GM19239 (cell line): Measurements from ENCODE around the gene WASF3.

ENCODE experiments used
- DNase-seq: peaks from one replicate; pipeline ENCODE4 v3.0.0; 2011; ENCODE audit warnings: low spot score; ENCODE audit not compliant: insufficient read length
- FAIRE-seq: peaks from 2 replicates; lab custom pipeline; 2011; peaks lifted over from hg19 to GRCh38; lab: Jason Lieb, UNC

Gene WASF3

DNA sequence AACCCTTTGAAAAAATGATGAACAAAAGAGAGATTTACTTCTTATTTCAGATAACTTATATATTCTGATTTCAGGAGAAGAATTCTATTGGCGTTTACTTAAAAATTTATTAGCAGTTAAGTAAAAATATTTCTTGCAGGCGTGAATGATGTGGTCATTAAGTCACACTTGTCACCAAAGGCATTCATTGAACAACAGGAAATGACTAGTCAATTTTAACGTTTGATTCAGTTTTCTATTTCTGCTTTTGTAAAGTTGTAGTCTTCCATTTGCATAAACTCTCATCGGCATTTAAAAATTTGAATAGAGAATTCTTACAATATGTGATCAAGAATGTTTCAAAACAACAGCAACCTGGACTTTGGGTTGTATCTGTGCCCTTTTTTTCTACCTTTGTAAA, 119.7 kb downstream of the WASF3 start:
- DNase-seq = no peak
- FAIRE-seq = no peak

DNA sequence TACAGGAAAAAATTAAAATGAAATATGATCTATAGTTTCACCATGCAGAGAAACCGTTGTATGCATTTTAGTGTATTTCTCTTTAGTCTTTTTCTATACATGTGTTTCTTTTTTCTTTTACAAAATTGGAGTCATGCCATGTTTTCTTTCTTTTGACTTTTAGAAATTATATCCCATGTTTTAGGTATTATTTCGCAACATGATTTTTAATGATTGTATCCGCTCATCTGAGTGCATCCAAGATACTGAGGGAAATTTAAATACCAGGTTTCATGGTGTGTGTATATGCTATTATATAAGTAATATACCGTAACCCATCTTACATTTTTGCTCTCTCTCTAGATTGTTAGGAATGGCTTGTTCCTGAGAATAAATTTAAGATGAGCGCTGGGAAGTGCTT, 120.8 kb downstream of the WASF3 start:
- FAIRE-seq (no peak), DNase-seq (no peak)

DNA sequence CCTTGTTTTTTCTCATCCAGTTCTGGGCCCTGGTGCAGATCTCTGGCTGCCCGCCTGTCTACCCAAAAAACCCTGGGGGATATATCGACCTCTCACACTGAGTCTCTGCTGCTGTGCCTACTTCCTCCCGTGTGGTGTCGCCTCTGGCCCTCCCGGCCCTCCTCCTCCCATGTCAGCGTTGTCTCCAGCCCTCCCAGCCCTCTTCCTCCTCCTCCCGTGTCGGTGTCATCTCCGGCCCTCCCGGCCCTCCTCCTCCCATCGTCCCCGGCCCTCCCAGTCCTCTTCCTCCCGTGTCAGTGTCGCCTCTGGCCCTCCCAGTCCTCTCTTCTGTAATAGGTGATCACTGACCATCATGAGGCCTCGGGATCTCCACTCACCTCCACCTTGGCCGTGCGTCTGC, 121.3 kb downstream of the WASF3 start:
- DNase-seq = no peak
- no peak for FAIRE-seq

DNA sequence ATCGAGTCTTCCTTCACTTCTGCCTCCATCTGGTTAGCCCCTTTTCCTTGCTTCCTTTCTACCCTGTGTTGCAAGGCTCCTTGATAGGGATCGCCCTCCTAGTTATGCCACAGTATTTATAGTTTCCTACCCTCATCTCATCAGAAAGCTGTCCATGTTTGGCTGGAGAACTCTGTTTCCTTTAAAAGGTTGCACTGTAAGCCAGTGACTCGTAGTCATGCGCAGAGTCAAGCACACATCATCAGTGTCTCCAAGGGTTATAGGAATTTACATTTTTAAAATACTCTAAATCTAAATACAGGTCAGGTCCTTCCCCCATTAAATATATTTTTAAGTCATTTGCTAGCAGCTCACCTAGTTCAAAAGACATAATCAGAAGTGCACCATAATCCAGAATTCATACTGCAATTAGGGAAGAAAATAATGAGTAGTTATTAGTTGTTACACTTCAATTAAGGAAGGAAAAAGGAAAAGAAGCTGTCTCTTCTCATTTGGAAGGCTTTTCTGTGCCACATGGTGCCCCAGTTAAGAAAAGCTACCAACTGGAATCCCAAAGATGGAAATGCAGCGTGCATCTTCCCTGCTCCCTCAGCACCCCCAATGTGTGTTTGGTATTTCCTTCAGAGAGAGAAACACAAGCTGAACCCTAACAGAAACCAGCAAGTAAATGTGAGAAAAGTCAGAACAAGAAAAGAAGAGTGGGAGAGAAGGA, 122.1 kb downstream of the WASF3 start:
- FAIRE-seq (no peak), DNase-seq (no peak)

DNA sequence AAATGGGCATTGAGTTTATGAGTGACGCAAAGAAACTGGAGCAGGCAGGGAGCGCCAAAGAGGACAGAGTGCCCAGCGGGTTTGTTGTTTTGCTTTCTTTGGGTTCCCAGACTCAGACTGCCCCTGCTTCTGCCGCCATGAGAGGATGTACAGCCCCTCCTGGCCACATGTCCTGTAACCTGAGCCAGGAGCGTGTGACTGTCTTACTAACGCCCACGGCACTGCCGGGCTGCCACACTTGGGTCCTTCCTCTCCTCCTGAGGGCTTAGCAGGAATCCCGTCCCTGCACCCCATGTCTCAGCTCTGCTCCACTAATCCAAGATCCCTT, 122.6 kb downstream of the WASF3 start:
- FAIRE-seq (no peak), DNase-seq (no peak)

DNA sequence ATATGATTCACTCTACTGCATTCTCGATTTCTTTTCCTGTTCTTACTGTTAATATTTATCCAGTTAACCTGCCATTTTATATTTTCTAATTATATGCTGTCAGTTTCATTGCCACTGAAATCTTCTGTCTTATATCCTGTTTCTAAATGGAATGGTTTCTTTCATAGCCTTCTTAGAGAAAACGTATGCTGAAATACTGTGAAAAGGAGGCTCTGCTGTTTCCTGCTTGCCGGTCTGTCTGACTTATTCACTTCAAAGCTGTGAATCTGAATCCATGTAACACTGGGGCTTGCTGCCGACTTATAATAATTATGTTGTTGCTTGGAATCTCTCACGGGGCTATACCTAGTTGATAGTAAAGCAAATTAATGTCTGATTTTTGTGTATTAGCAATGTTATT, 123.1 kb downstream of the WASF3 start:
- no peak for FAIRE-seq
- DNase-seq = no peak

DNA sequence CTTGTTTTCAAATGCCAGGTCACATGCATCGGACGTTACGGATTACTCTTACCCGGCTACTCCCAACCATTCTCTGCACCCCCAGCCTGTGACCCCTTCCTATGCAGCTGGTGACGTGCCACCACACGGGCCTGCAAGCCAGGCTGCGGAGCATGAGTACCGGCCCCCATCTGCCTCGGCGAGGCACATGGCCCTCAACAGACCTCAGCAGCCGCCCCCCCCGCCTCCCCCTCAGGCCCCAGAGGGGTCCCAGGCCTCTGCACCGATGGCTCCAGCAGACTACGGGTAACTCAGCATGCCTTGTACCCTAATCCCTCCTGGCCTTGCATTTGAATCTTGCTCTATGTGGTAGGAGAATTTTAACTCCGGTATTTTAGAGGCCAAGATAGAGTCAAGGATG, 123.6 kb downstream of the WASF3 start:
- FAIRE-seq = no peak
- no peak for DNase-seq

DNA sequence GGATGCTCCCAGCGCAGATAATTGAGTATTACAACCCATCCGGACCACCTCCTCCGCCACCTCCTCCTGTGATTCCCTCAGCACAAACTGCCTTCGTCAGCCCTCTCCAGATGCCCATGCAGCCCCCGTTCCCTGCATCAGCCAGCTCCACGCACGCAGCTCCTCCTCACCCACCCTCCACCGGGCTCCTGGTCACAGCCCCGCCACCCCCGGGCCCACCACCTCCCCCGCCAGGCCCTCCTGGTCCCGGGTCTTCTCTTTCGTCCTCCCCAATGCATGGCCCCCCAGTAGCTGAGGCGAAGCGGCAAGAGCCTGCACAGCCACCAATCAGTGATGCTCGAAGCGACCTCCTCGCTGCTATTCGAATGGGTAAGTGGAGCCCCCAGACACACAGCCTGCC, 125.1 kb downstream of the WASF3 start:
- DNase-seq = no peak
- FAIRE-seq = no peak

DNA sequence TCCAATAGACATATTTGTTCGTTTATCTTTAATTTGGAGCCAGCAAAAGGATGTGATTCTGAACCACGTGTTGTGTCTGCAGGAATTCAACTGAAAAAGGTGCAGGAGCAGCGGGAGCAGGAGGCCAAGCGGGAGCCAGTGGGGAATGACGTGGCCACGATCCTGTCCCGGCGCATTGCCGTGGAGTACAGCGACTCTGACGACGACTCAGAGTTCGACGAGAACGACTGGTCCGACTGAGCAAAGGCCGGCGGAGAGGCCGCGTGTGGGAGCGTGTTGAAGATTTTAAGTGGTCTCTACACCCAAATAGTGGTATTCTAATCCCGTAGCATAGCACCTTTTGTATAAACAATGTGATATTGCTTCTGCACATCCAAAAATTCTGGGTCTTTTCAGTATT, 128.1 kb downstream of the WASF3 start:
- no peak for DNase-seq
- no peak for FAIRE-seq

DNA sequence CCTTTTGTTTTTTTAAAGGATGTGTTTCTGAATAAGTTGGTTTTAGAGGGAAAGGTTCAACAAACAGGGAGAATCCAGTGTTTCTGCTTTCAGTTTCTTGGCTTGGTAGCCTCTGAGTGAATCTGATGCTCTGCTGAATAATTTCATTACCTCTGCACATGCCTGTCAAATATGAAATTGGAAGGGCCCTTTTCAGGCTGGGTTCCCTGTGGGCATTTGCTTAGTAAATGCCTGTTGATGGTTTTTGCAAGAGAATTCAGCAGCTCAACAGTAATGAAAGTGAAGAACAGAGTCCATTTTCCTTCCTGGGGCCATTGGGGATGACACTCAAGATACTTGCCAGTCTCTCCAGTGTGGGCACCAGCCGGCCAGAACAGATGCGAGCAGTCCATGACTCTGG, 128.8 kb downstream of the WASF3 start:
- no peak for DNase-seq
- FAIRE-seq = no peak

DNA sequence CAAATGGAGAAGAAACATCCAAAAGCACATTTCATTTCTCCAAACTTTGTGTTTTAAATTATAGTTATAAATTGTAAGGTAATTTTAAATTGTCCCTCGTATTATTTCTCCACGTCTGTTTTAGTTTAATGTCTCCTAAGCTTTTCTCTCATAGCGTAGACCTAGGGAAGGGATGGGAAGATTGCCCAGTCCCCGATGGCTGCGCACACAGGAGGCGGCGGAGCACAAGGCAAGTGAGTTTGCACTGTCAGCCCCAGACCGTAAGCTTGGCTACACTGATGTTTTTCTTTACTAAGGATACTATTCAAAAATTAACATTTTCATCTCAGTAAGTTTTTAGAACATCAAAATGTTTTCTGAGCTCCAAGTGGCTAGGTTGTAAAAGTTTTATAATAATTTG, 130.8 kb downstream of the WASF3 start:
- FAIRE-seq (no peak), DNase-seq (no peak)

DNA sequence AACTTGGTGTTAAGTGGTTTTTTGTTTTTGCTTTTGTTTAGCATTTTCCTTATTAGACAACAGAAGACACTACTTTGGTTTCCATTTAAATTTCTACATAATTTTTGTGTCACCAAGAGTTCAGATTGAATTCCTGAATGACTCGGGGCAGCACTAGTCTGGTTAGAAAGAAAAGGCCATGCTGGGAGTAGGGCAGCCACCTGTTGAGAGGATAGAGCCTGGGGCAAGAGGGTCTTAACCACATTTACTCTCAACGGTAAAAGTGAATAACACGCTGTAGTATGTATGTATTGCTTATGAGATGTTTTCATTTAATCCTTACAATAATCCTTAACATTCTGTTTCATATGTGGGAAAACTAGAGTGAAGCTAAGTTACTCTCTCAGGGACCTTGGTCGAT, 131.5 kb downstream of the WASF3 start:
- no peak for DNase-seq
- no peak for FAIRE-seq

DNA sequence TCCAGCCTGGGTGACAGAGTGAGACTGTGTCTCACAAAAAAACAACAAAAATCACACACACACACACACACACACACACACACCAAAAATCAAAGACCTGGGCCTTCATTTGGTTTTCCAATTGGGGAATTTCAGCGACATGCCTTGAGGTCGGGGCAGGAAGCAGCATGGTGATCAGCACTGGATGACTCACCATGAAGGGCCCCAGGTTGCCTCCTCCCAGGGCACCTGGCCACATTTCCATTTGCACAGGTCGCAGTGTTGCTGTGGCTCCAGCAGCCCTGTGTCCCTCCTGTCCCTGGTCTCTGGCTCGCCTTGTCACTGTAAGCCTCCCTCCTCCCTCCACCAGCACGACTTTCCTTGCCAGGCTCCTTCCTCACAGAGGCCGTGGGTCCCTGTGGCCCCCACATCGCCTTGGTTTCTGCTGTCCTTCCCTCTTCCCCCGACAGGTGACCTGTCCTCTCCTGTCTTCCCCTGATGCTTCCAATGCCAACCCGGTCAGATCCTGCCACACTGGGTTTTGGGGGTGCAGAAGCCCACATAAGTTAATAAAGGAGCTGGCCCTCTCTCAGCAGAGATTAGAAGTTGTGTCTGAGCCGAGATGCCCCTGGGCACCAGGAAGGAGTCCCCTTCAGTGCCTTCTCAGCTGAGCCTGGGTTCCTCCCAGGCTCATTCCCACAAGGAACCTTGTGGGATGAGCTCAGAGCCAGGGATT, 136.4 kb downstream of the WASF3 start:
- FAIRE-seq (no peak), DNase-seq (no peak)

DNA sequence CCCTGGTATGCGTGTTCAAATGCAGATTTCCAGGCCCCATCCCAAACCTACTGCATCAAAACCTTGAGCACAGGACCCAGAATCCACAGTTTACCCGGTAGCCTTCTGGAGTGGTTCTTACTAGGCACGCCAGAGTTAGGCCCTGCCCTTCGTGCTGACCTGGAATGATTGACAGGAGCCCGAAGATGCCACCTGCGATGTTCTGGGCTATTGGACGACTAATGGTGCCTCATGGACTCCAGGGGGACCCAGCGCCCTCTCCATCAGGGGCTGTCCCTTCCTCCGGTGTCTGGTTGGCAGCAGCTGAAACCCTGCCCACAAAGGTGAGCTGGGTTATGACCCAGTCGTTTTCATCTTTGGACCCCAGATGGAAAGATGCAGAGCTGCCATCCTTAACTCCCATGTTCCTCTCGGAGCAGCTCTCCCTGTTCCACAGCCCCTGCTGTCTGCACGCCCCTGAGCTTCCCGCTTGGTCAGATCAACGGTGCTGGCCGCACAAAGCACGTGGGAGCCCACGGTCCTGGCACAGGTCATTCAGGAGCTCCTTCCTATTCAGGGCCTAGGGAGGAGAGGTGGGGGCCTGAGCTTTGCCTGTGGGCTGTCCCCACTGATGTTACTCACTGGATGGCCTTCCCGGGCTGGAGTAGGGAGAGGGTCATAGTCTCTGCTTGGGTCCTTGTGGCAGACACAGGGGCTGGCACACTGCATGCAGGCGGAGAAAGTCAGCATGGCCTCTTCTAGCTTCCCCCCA, 137.3 kb downstream of the WASF3 start:
- DNase-seq = no peak
- FAIRE-seq = no peak

DNA sequence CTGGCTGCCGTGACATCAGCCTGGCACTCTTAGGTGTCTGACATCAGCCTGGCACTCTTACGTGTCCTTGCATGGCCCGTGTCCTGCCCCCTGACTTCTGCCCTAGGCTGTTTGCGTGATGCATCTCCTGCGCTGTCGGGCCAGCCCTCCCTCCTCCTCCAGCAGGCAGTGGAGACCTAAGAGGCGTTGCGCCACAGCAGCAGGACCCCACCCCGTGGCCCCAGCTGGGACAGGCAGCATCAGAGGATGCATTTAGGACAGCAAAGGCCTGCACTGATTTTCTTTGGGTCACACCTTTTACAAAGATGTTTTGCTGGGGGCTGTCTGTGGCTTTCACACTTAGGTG, 137.8 kb downstream of the WASF3 start:
- FAIRE-seq (no peak), DNase-seq (no peak)

DNA sequence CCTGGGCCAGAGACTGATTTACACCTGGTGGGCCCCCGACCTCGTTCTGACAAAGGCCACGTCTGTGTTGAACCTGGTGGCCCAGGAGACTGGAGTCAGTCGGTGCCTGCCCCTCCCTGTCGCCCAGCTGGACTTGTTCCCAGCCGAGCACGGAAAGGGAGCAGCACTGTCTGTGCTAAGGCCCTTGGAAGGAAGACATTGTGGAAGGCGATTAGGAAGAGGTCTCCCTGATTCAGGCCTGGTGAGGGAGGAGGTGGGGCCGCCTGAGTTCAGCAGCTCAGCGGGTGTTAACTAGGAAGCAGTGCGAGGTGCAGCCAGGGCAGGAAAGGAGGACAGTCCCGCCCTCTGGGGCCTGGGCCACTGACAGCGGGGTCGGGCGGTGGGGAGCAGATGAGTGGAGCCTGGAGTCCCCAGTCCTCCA, 138.4 kb downstream of the WASF3 start:
- FAIRE-seq = no peak
- no peak for DNase-seq

DNA sequence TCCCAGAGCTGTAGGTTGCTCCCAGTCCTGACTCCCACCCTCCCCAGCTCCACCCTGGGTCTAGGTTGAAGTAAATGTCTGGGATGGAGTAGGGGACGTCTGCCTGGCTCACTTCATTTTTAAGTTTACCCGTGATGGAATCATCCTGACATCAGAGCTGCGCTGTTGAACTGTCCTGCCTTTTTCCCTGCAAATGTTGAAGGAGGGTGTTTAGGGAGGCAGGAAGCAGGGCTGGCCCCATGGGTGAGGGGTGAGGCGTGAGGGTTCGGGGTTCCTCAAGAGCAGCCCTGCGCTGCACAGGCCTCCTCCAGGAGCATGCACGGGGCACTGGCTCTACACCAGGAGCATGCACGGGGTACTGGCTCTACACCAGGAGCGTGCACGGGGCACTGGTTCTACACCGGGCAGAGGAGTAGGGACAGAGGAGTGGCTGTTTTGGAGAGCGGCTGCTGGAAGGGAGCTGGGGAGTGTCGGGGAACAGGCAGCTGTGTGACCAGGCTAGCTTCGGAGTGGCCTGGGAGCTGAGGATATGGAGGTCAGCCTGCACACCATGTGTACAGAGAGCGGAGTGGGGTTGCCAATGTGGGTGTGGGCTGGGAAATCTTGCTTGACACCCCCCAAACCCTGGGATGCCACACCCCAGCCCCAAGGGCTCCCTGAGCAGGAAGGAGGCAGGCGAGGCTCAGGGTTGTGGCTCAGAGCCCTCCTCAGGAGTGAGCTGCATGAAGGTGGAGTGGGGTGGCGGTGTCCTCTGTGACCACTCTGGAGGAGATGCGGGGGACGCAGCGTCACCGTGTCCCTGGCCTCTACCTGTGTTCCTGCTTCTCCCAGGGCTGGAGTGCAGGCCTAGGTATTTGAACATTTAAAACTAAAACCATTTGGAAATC, 139.8 kb downstream of the WASF3 start:
- DNase-seq = no peak
- no peak for FAIRE-seq

DNA sequence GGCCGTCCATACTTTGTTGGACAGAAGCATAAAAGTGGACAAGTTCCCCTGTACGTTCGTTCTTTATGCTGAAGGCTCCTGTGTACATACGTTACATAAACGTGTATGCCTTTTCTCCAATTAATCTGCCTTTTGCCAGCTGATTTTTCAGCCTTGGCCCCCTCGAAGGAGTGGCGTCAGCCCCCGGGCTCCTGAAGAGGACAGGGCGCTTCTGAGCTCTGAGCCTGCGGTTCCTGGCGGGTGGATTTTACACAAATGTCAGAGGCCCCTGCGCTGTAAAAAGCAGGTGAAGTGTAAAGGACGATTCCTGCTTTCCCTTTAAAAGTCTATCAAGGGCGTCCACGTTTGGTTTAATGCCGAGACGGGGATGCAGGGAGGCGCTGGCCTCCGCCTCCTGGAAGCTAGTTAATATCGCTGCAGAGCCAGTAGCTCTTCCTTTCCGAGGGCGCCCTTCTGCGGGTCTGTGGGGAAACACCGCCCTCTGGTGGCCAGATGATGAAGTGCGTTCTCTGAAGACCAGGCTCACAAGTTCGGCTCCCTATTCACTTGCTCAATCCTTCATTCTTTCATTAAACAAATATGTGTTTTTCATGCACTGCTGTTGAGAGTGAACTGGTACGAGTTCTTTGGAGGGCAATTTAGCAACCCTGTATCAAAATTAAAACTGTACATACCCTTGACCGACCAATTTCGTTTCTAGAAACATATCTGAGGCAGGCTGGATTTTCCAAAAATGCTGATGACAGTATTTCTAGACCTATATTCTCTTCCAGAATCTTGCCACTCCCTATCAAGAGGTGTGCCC, 141.1 kb downstream of the WASF3 start:
- peak; percentile 91 for FAIRE-seq

DNA sequence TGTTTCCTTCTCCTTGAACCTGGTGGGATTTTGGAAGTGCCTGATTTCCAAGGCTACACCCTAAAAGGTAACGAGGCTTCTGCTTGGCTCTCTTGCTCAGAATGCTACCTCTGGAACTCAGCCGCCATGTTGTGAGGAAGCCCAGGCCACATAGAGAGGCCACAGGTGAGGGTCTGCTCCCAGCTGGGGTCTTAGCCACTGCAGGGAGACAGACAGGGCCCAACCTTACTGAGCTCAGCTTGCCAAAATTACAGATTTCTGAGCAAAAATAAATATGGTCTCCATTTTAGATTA, 141.7 kb downstream of the WASF3 start:
- DNase-seq = no peak
- no peak for FAIRE-seq

More for the DNA sequence above, 141.1 kb downstream of the WASF3 start:
- peak; percentile 74 for DNase-seq

DNA sequence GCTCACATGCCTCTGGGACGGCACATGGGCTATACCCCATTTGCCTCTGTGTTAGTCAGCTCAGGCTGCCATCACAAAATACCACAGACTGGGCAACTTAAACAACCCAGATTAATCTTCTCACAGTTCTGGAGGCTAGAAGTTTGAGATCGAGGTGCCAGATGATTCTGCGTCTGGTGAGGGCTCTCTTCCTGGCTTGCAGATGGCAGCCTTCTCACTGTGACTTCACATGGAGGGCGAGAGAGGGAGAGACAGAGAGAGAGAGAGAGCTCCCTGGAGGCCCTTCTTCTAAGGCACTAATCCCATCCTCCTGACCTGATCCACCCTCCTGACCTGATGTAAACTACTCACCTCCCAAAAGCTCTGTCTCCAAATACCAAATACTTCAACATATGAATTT, 148.1 kb downstream of the WASF3 start:
- FAIRE-seq (no peak), DNase-seq (no peak)
